HCT116 (cell line): ENCODE data around the gene RUNDC1. TPM values are rescaled to one million over a fixed set of nuclear protein-coding genes. Genes with fewer than 3 reads are reported as not detected.

Source experiments
- ATAC-seq: fragments of 200-7000 bp; cut with Tn5 transposase; 2 replicates; pipeline ENCODE4 v1.9.1; 2020; ENCODE audit warnings: mild to moderate bottlenecking, moderate library complexity
- BruUV-seq: library from RNA; stranded (reverse); fragments of 400-500 nt; replicated peaks from 2 replicates; lab custom pipeline; 2021; lab: Mats Ljungman, UMichigan
- CTCF ChIA-PET: fragments of 300-600 bp; sonication (Branson Sonifier 250); formaldehyde crosslinking; loops from one replicate; lab custom pipeline; 2021; ENCODE audit warnings: antibody characterized with exemption; lab: Charles Lee
- POLR2A ChIA-PET: fragments of 300-600, 350-600 bp; sonication (Branson Sonifier 250); formaldehyde crosslinking; loops from one replicate; lab custom pipeline; 2021; ENCODE audit warnings: antibody characterized with exemption; lab: Charles Lee
- RAD21 ChIA-PET, 2 experiments: fragments of 300-600 bp; sonication (Branson Sonifier 250); formaldehyde crosslinking; loops; one replicate each; lab custom pipeline; 2023; ENCODE audit warnings: low total read pairs in 2 of 2; ENCODE audit not compliant: uncharacterized antibody in 2 of 2, unreplicated experiment in 2 of 2, low non-redundant PET in 1 of 2; lab: Charles Lee
- DNase-seq: peaks from one replicate; pipeline ENCODE4 v3.0.0-alpha.2; 2010; ENCODE audit warnings: low read depth, low spot score
- H2AFZ ChIP-seq: fragments of 200-600 bp; shearing (Covaris generic), sonication (generic); 2 replicates; pipeline ENCODE4 v1.6.1; 2017; ENCODE audit warnings: low read depth, mixed run types, mixed read lengths, antibody characterized with exemption, low read length; ENCODE audit not compliant: poor library complexity, severe bottlenecking
- H3K27ac ChIP-seq: 2 replicates; pipeline ENCODE4 v1.5.1; 2012; ENCODE audit warnings: low read depth, low read length
- H3K27me3 ChIP-seq: fragments of 200-600 bp; sonication (generic); 2 replicates; pipeline ENCODE4 v1.6.1; 2016; ENCODE audit warnings: mixed run types, low read length, mixed read lengths; ENCODE audit not compliant: insufficient read depth
- H3K36me3 ChIP-seq, 2 experiments: fragments of 200-500 bp in 1 of 2; fragments of 200-600 bp in 1 of 2; sonication (Bioruptor generic) in 1 of 2; sonication (generic) in 1 of 2; 2 replicates each; pipeline versions ENCODE4 v1.5.1 to v1.6.1; 2014 to 2016; ENCODE audit warnings: low read length in 2 of 2, inconsistent platforms in 1 of 2, mixed read lengths in 1 of 2, mixed run types in 1 of 2; ENCODE audit not compliant: insufficient read depth in 2 of 2, control insufficient read depth in 1 of 2
- H3K4me1 ChIP-seq, 2 experiments: fragments of 200-600 bp in 1 of 2; sonication (generic) in 1 of 2; 2 replicates each; pipeline versions ENCODE4 v1.5.1 to v1.6.1; 2012 to 2017; ENCODE audit warnings: low read length in 2 of 2, inconsistent platforms in 1 of 2, mild to moderate bottlenecking in 1 of 2, mixed read lengths in 1 of 2, mixed run types in 1 of 2, moderate library complexity in 1 of 2; ENCODE audit not compliant: insufficient read depth in 2 of 2, control insufficient read depth in 1 of 2
- H3K4me2 ChIP-seq: fragments of 200-600 bp; sonication (generic); 2 replicates; pipeline ENCODE4 v1.6.1; 2017; ENCODE audit warnings: mixed run types, low read length, mixed read lengths
- H3K4me3 ChIP-seq, 2 experiments: fragments of 200-600 bp in 1 of 2; sonication (generic) in 1 of 2; replicated peaks in 1 of 2; 2 replicates each; pipeline ENCODE4 v1.5.1; 2011 to 2016; ENCODE audit warnings: low read length in 2 of 2, control low read depth in 1 of 2, low read depth in 1 of 2, mild to moderate bottlenecking in 1 of 2, mixed read lengths in 1 of 2, mixed run types in 1 of 2
- H3K79me2 ChIP-seq: fragments of 200-600 bp; sonication (generic); 2 replicates; pipeline ENCODE4 v1.6.1; 2017; ENCODE audit warnings: mild to moderate bottlenecking, mixed run types, low read length, moderate library complexity, mixed read lengths; ENCODE audit not compliant: insufficient read depth
- H3K9ac ChIP-seq: fragments of 200-600 bp; sonication (generic); 2 replicates; pipeline ENCODE4 v1.6.1; 2016; ENCODE audit warnings: low read length, mixed read lengths
- H3K9me2 ChIP-seq: fragments of 200-600 bp; sonication (generic), shearing (Covaris generic); 2 replicates; pipeline ENCODE4 v1.6.1; 2017; ENCODE audit warnings: mixed run types, mild to moderate bottlenecking, moderate library complexity; ENCODE audit not compliant: insufficient read depth
- H3K9me3 ChIP-seq, 2 experiments: fragments of 200-500 bp in 1 of 2; fragments of 200-600 bp in 1 of 2; sonication (Bioruptor generic) in 1 of 2; sonication (generic) in 1 of 2; 2 replicates each; pipeline ENCODE4 v1.6.1; 2014 to 2017; ENCODE audit warnings: low read length in 2 of 2, mixed read lengths in 2 of 2, inconsistent platforms in 1 of 2, low read depth in 1 of 2, mild to moderate bottlenecking in 1 of 2, mixed run types in 1 of 2, moderate library complexity in 1 of 2; ENCODE audit not compliant: control insufficient read depth in 1 of 2, insufficient read depth in 1 of 2
- H4K20me1 ChIP-seq: fragments of 200-600 bp; sonication (generic), shearing (Covaris generic); 2 replicates; pipeline ENCODE4 v1.6.1; 2017; ENCODE audit warnings: mixed run types, mild to moderate bottlenecking, moderate library complexity; ENCODE audit not compliant: insufficient read depth
- ATF3 ChIP-seq: IDR thresholded peaks from 2 replicates; pipeline ENCODE4 v1.6.1; 2012
- CEBPB ChIP-seq: IDR thresholded peaks from 2 replicates; pipeline ENCODE4 v1.6.1; 2012; ENCODE audit warnings: low read depth
- EGR1 ChIP-seq: IDR thresholded peaks from 2 replicates; pipeline ENCODE4 v1.6.1; 2012; ENCODE audit warnings: low read depth
- EZH2 ChIP-seq: fragments of 200-600 bp; sonication (generic); IDR thresholded peaks from 2 replicates; pipeline ENCODE4 v1.6.1; 2017; ENCODE audit warnings: antibody characterized with exemption, mixed run types
- EZH2phosphoT487 ChIP-seq: fragments of 200-600 bp; IDR thresholded peaks from 2 replicates; pipeline ENCODE4 v1.6.1; 2018; ENCODE audit warnings: antibody characterized with exemption, borderline replicate concordance
- FOSL1 ChIP-seq: IDR thresholded peaks from 2 replicates; pipeline ENCODE4 v1.6.1; 2012; ENCODE audit warnings: low read depth
- JUND ChIP-seq: IDR thresholded peaks from 2 replicates; pipeline ENCODE4 v1.6.1; 2012
- POLR2A ChIP-seq: IDR thresholded peaks from 2 replicates; pipeline ENCODE4 v1.7.0; 2011; ENCODE audit warnings: borderline replicate concordance; ENCODE audit not compliant: insufficient read depth, insufficient read length; ENCODE audit errors: extremely low read depth
- POLR2AphosphoS5 ChIP-seq: IDR thresholded peaks from 2 replicates; pipeline ENCODE4 v1.6.1; 2011; ENCODE audit warnings: mild to moderate bottlenecking, low read depth, low read length, moderate library complexity
- RAD21 ChIP-seq: IDR thresholded peaks from 2 replicates; pipeline ENCODE4 v1.6.1; 2012; ENCODE audit warnings: low read depth, mild to moderate bottlenecking
- REST ChIP-seq: IDR thresholded peaks from 2 replicates; pipeline ENCODE4 v1.6.1; 2012; ENCODE audit warnings: low read depth
- SRF ChIP-seq: IDR thresholded peaks from 2 replicates; pipeline ENCODE4 v1.6.1; 2012; ENCODE audit warnings: low read depth
- YY1 ChIP-seq: IDR thresholded peaks from 2 replicates; pipeline ENCODE4 v1.6.1; 2011; ENCODE audit warnings: low read length, low read depth, moderate library complexity, mild to moderate bottlenecking; ENCODE audit not compliant: insufficient replicate concordance; ENCODE audit errors: extremely low read depth
- ZFX ChIP-seq: fragments of 450-650 bp; IDR thresholded peaks from 2 replicates; pipeline ENCODE4 v1.6.1; 2017
- ZNF274 ChIP-seq: fragments of 200-500 bp; sonication (Bioruptor generic); IDR thresholded peaks from 2 replicates; pipeline ENCODE4 v1.6.1; 2014; ENCODE audit warnings: mild to moderate bottlenecking, low read depth, low read length, inconsistent platforms
- intact Hi-C: fragments of 100-400 bp; cut with micrococcal nuclease; formaldehyde crosslinking; loops from 2 replicates; pipeline ENCODE4 v1.10.0; 2022
- total RNA-seq: library from RNA; stranded (reverse); gene quantifications from one replicate; pipeline ENCODE4 v1.2.1, GENCODE V29; 2021; ENCODE audit not compliant: unreplicated experiment

The RUNDC1 gene
- total RNA-seq, 1 experiment from 2014 or later: 13.0 TPM

GRCh38 chr17:43026595-43026994 is 46.2 kb downstream of the RUNDC1 start:
- Histone ChIP-seq H3K9ac (no peak overlapping the region), H3K79me2 (peaks cover 3% of the 10 kb centered on the region; the same call in 1 of the 2 replicates), H3K36me3 (no peaks in the 10 kb centered on the region), H4K20me1 (no peaks in the 10 kb centered on the region), H3K27me3 (no peaks in the 10 kb centered on the region), H3K4me3 (no peak overlapping the region), H2AFZ (no peak overlapping the region), H3K27ac (no peak overlapping the region), H3K4me2 (no peak overlapping the region), H3K9me3 (no peaks in the 10 kb centered on the region), H3K4me1 (peaks cover 6 to 23% of the 10 kb centered on the region in 2 experiments; a peak in 3 of 4 replicates), H3K9me2 (no peaks in the 10 kb centered on the region)
- ChIA-PET CTCF (no interaction called here), POLR2A (interaction anchor here (1.6 kb wide), 1 partner anchor 29 kb away, joined by 3 read pairs; the partner anchor contains the start of gene RPL27), RAD21 (no interaction called here)
- no TSS peak for BruUV-seq
- TF ChIP-seq JUND (no peak), ZNF274 (no peak), POLR2A (no peak), ZFX (no peak), SRF (no peak), REST (no peak), EGR1 (no peak), CEBPB (no peak), POLR2AphosphoS5 (no peak), YY1 (no peak), ATF3 (no peak), RAD21 (no peak), EZH2 (no peak), EZH2phosphoT487 (no peak), FOSL1 (no peak)
- no peak for DNase-seq
- intact Hi-C loops: no loop called here
- ATAC-seq: no peak
